Measurements from ENCODE around the gene RSRC1. TPM values are rescaled to one million over a fixed set of nuclear protein-coding genes. Genes with fewer than 3 reads are reported as not detected.

The RSRC1 gene
- total RNA-seq, 1 donor from 2014 or later, result 7.5 TPM

- ATAC-seq (no peak), DNase-seq (ENCODE audit: low spot score) (no peak)
These were observed 458.9 kb downstream of the RSRC1 start for GRCh38 chr3:158568784-158569183.

- no peak for ATAC-seq
- DNase-seq (ENCODE audit: low spot score), result no peak
These were observed 459.9 kb downstream of the RSRC1 start for GRCh38 chr3:158569794-158570193.

GRCh38 chr3:158570999-158571702 lies 461.3 kb downstream of the RSRC1 start, which contains the start of gene MLF1:
TSS of gene MLF1 (plus strand) at chr3:158571194. CDS start at chr3:158571301, 107 bp downstream.
- peak; percentile 82 for DNase-seq (ENCODE audit: low spot score)
- peak; percentile 98 for ATAC-seq

- DNase-seq (ENCODE audit: low spot score) (no peak), ATAC-seq (no peak)
These were observed 462.3 kb downstream of the RSRC1 start for GRCh38 chr3:158571969-158572765.

- DNase-seq (ENCODE audit: low spot score), result no peak
- no peak for ATAC-seq
These were observed 462.8 kb downstream of the RSRC1 start for GRCh38 chr3:158572766-158573060.

GRCh38 chr3:158573714-158574113 lies 463.8 kb downstream of the RSRC1 start:
- no peak for ATAC-seq

GRCh38 chr3:158574646-158575045 lies 464.8 kb downstream of the RSRC1 start:
- no peak for ATAC-seq
- DNase-seq (ENCODE audit: low spot score), result no peak

More at GRCh38 chr3:158573714-158574113, 463.8 kb downstream of the RSRC1 start:
- no peak for DNase-seq (ENCODE audit: low spot score)

GRCh38 chr3:158590223-158590622 lies 480.3 kb downstream of the RSRC1 start:
- DNase-seq (ENCODE audit: low spot score), result no peak
- no peak for ATAC-seq

Other genes with a start within 250 kb of the RSRC1 start
- not detected for gene SHOX2, start 3.7 kb upstream of the RSRC1 start, total RNA-seq